ENCODE measurements around the gene PROS1.

Gene PROS1

DNA sequence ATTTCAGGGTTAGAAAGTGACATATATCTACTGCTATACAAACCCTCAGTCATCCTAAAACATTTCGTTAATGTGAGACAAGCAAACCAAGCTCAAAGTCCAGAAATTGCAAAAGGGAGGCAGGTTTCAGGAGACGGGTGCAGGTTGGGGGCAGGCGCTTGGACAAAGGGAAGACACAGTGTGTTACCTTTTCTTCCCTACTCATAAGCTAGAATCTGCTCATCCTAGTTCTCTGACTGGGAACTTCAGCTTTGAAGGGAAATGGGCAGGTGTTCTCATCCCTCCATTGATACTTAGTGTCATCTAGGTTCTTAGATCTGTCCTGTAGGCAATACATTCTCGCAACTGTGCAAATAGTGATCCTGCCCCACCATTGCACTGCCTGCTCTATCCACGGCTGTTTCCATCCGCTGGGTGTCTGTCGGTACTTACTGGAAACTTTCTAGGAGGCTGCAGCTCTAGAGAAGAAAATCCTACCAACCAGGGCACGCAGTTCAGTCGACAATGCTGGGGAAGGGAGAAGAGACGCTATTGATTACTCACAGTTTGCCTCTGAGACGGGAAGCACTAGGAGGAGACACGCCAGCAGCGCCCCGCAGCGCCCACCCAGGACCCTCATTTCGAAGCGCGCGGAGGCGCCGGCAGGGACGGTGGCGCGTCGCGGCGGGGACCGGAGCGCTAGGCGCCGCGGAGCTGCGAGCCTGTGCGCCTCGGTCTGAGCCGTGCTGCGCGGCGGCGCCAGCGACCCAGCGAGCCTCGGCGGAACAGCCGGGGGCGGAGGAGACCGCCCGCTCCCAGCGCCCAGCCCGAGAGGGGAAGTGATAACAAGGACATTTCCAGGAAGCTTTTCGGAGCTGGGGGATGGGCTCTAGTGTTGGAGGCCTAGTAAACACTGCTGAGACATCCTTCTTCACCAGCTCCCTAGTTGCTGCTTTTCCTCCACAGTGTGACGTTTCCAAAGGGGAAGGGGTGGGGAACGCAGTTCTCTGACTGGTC, at the start of gene PROS1:
Gene PROS1 (minus strand): TSS at position 766 of the 996 bp plus-strand sequence. CDS start 147 bp downstream, at position 619.
- DNase-seq = peak; percentile 70

DNA sequence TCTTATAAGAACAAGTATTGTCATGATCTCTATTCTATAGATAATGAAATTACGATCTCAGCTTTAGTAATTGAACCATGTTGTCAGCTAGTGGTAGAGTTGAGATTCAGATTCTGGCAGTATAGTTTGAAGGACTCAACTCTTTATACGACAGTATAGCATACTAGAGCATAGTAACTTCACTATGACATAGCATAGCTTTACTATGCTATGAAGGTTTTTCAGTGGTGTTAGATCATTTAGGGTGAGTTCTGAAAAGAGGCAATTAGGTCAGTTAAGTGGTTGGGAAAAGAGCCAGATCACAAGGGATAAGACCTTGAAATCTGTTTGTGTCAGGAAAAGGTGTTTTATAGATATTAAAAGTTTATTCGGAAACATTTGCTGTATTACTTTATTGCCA, 46.6 kb upstream of the PROS1 start:
- DNase-seq = no peak

DNA sequence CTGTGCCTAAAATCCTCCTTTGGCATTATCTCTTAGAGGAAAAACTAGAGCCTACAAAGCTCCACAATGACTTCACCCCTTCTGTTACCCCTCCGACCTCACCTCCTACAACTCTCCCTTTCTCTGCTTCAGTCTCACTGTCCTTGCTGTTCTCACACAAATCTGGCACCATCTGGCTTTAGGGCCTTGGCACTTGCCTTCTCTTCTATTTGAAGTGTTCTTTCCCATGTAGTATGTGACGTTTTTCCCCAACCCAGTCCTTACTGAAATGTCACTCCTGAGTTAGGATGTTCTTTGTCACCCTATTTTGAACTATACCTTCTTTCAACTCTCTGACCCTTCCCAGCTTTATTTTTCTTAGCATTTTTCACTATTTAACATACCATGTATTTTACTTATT, 46.0 kb upstream of the PROS1 start:
- DNase-seq = no peak

DNA sequence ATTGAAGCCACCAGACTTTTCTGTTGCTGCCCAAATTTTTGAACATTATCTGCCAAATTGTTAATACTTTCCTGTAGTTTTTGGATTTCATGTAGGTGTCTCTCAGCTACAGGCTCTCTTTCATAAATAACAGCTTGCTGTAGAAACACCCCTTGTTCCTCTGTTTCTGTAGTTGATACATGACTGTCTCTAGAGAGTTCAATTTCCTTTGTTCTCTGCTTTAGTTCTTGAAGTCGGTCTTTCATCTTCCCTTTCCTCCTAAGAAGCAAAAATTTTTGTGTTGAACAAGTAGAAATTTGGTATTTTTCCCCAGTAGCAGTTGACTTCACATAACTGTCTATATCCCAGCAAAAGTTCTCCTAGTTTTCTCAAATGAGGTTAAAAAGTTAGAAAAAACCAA, 41.3 kb upstream of the PROS1 start:
- DNase-seq = no peak

DNA sequence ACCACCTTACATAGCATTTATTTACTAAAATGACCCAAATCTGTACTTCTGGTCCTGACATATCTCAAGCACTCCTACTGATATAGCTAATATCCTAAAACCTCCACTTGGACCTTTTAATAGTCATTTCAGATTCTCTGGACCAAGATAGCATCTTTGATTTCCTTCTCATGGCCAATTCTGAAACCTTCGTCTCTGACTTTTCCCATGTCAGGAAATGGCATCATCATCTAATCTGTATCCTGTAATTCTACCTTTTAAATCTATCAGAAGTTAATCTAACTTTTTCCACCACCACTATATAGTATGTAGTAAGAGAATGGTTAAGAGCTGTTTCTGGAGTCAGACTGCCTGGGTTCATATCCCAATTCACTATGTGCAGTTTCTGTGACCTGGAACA, 38.5 kb upstream of the PROS1 start:
- DNase-seq = no peak

DNA sequence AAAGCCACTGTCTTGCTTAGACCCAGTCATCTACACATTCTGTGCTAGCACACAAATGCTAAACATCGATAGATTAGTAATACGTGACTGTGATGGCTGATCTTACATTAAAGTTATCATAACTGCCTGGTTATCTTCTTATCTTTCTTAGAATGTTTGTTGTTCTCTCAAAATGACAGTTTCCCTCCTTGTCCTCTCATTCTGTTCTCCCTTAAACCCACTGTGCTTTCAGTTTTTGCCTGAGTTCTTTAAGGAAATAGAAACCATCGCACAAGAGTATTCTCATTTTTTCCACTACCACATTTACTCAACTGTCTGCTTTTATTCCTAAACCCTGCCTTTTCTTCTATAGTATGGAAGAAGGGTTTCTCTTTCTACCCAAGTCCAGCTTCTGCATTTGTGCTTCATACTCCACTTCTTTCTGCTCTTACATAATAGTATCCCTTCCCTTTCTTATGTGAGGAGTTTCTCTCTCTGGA, 37.6 kb upstream of the PROS1 start:
- no peak for DNase-seq

DNA sequence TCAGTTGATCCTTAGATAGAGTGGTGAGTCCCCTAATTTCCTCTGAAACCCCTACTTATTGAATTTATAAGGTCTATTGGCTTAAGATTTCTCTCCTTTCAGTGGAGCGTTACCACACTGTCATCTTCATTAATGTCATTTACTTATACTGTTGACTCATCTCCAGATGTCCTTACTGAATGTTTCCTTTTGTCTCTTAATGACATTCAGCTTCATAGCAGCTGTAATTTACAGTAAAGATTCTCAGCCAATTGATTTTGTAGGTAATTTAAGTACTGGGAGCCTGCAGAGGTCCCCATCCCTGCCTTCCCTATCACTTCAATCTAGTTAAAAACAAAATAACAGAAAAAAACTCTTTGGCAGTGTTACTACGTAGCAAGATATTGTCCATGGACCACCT, 35.9 kb upstream of the PROS1 start:
- no peak for DNase-seq

DNA sequence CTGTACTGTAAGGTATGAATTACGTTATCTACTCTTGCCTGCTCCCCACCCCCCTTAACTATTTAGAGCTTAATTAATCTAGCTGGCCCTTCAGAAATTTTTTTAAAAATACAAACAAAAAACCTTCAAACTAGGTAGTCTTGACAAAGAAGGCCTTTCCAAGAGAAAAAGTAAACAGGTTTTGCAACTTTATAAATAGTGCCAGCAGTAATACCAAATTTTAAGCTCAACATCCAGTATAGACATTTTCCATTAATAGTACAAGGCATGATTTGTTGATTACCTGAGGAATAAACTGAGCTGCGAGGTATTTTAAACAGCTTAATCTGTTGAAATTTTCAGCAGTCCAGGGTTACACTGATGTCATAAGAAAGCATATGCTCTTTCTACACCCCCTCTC, 34.6 kb upstream of the PROS1 start:
- no peak for DNase-seq

DNA sequence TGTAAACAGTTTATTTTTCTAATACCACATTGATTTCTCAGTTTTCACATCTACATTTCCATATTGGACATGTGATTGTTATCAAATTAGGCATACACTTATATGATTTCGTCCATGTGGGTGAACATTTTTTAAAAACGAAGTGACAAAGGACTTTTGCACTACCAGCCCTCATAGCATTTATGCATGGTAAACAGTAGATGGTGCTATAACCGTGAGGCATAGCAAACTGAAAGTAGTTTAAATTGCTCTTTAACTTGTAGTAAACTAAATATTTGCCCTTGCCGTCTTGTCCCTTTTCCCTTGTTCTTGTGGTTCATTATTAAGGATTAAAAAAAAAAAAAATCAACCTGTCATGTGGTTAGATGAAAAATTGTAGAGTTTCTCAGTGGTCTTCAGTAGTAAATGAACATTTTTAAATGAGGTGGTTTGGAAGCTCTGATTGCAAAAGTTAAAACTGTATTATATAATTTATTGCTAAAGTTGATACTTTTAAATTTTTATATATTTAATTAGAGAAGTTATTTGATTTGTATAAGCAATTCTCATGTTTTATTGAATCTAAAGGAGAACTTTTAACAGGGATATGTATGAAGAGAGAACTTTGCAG, 30.7 kb upstream of the PROS1 start:
- peak; percentile 70 for DNase-seq

DNA sequence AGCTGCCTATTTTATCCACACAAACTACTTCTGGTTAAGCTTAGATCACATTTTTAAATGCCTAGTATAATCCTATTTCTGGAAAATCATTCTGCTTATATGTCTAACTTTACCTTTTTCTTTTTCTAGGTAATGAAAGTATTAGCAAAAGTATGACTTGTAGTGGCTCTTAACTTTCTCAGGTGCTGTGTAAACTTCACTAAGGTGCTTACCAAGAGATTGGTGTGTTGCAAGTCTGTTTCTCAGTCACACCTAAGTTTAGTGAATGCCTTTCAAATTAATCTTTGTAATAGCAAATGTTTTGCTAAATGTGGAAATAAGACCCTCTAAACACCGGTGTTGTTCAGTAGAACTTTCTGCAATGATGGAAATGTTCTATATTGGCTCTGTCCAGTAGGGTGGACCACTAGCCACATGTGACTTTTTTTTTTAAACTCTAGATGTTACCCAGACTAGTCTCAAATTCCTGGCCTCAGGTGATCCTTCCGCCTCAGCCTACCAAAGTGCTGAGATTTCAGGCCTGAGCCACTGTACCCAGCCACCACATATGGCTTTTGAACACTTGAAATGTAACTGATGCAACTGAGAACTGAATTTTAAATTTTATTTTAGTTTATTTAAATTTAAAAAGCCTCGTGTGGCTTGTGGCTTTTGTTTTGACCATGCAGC, 28.3 kb upstream of the PROS1 start:
- DNase-seq = no peak

DNA sequence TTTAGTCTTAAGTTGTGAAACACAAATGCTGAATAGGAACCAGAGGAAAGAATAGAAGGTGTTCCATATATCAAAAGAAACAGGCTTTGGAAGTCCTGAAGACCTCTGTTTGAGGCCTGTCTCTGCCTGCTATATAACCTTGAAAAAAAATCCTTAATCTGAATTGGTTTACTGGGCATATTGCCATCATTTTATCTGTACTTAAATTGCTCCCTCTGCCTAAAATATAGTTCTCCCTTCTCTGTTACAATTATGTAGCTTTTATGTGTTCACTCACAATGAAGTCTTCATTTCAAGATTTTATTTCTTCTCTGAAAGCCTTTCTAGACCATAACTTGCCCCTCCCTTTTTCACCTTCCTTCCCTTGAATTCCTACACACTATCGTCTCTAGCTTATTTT, 27.5 kb upstream of the PROS1 start:
- DNase-seq = no peak

DNA sequence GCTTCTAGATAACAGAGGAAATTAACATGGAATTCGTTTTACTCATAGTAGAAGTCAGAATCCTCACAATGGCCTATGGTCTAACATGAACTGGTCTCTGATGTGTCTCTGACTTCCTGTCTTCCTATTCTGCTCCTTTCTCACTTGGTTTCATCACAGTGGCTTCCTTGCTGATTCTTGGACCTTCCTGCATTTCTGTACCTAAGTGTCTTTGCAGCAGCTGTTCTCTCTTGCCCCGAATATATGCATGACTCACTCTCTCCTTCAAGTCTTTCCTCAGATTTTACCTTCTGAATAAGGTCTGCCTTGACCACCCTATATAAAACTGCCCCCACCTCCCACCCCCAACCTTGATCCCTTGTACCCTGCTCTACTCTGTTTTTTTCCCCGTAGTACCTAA, 20.4 kb upstream of the PROS1 start:
- DNase-seq = no peak

DNA sequence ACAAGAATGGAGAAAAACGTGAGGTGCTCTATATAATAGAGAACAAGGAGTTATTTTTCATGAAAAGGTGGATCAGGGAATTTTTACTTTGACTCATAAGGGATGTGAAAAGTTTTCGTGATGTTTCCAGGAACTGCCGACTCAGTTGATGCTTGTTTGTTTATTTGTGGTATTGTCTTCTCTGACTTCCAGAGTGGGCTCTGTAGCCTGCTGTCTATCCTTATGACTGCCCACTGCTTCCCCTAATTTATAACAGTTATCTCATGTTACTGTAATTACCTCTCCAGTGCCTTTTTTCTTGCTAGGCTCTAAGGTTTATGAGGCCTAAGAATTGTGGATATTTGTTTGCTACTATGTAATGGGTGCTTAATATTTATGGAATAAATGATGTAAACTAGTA, 18.5 kb upstream of the PROS1 start:
- DNase-seq = no peak

DNA sequence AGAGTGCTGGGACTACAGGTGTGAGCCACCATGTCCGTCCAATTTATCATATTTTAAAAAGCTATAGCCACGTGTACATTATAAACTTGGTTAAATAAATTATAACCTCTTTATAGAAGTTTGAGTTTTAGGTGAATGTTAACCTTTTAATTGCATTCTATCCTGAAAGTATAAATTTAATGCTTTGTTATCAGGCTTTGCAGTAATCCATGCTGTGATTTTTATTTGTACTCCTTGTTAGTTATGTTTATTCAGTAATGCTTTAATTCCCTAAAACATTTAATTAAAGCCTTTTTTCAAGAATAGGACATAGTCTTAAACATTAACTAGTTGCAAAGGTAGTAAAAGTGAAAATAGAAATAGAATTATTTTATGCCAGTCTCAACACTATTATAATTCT, 17.9 kb upstream of the PROS1 start:
- no peak for DNase-seq

DNA sequence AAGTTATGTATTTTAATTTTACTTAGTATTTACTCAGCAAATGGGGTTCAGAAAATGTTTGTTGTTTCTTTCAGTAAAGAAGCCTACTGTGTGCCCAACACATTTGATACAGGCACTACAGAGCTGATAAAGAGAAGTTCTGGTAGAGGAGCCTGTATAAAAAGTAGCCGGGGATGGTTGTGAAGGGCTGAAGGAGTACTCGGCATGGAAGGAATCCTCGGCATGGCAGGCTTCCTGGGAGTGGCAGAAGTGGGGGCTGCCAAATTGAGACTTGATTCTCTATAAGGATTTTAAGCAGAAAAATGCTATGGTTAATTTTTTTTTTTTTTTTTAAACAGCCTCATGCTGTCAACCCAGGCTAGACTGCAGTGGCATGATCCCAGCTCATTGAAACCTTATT, 15.5 kb upstream of the PROS1 start:
- DNase-seq = no peak

DNA sequence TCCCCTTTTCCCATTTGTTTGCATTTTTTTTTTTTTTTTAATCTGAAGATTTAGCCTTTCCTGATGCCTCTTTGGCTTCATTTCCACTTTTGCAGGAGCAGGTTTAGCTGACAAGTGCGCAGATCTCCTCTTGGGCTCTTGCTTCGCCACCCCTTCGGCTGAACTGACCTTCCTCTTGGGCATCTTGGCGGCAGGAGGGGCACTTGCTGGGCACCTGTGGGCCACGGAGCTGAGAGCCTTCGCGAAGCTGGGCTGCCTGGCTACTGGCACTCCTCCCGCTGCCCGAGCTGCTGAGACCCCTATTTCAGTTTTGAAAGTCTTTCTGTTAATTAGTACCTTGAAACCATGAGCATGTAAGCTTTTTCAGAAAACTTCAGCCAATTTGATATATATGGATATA, 15.1 kb upstream of the PROS1 start:
- DNase-seq = no peak

DNA sequence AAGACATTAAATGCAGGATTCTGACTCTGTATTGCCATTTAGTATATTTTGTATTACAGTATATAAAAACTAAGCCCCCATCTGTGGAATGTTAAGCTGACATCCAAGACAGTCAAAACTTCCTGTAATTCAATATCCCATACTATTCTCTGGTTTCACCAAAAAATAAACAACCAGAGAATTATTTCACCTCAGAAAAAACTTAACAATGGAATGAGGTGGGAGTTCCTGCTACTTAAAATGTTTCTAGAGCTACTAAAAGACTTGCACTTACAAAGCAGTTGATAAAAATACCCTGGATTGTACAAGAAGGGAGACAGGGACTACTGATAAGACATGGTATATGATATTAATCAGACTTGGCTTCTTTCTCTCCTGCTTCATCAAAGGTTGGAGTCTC, 14.6 kb upstream of the PROS1 start:
- DNase-seq = no peak

DNA sequence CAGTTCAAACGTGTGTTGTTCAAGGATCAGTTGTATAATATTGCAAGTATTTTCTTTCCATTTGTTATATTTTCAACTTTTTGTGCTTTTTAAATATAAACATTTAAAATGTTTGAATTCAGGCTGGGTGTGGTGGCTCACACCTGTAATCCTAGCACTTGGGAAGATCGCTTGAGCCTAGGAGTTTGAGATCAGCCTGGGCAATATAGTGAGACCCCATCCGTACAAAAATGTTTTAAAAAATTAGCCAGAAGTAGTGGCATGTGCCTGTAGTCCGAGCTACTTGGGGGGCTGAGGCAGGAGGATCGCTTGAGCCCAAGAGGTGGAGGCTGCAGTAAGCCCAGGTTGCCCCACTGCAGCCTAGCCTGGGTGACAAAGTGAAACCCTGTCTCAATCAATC, 10.9 kb upstream of the PROS1 start:
- DNase-seq = no peak

DNA sequence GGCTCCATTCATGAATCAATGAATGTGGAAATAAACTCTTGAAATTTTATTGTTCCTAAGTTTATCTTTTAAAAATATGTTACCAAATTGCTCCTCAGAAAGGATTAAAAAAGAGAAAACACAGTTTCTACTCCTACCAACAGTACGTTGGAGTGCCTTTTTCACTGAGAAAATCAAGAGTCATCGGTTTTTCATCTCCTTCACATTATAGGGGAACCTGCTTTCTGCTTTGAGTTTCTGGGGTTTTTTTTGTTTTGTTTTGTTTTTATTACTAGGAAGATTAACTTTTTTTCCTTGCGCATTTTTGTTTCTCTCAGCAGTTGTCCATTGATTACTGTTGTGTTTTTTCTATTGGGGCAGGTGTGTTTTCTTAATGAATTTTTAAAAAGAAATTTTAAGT, 9.7 kb upstream of the PROS1 start:
- DNase-seq = no peak

DNA sequence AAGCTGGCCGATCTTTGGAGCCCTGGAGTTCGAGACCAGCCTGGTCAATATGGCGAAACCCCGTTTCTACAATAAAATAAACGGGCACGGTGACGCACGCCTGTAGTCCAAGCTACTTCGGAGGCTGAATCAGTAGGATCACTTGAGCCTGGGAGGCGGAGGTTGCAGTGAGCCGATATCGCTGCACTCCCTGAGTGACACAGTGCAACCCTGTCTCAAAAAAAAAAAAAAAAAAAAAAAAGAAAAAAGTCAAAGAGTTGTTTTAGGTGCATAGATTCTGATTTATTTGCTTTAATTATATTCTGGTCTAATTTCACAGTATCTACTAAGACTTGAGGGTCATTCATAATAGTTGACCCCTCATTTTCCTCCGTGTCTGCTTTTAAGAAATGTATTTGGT, 8.0 kb upstream of the PROS1 start:
- DNase-seq = no peak

DNA sequence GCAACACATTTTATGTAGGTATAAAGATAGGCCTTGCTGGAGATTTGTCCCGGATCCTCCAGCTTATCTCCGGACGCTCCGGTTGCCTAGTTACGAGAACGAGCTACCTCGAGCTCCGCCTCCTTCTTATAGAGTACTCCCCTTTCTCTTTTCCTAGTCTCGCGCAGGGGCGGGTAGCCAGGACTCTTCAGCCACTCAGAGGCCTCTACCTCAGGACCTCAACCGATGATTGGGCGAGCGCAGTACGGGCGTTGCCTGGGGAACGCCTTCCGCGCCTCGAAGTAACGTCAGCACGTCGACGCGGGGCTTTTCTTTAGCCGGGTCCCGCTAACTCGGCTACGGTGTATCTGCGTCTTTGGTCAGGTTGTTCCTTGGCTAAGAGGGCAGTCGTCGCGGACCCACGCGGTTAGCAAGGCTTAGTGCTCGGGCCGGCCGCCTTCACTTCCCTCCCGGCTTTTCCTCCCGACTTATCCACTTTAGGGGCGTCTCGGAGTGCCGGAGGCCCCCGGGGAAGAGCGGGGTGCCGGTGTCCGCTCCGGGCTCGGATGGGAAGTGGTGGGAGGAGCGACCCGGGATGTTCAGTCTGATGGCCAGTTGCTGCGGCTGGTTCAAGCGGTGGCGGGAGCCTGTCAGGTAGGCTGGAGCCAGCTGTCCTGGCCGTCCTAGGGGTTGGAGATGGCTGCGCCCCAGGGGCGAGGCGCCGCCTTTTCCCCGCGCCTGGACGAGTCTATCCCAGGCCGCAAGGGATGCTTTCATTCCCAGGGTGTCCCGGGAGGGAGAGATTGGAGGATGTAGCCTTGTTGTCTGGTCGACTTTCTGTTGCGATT, 6.4 kb upstream of the PROS1 start, which contains the start of gene ARL13B:
Gene ARL13B (plus strand): TSS at position 306 of the 827 bp plus-strand sequence. CDS start 269 bp downstream, at position 575.
- peak; percentile 99 for DNase-seq

DNA sequence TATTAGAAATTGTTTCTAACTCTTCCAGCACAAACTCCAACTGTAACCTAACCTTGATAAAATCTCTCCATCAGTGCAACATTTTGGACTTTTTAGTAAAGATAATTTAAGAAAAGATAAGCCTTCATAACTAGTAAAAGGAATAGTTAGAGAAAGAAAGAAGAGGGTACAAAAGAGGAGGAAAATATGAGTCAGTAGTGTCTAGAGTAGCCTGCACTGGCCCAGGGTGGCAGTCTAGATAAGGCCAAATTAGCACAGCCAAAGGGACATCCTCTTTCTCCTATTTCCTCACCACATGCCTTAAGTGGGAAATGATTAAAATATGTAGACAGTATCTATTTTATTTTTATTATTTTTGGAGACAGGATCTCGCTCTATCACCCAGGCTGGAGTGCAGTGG, 3.7 kb downstream of the PROS1 start:
- no peak for DNase-seq

DNA sequence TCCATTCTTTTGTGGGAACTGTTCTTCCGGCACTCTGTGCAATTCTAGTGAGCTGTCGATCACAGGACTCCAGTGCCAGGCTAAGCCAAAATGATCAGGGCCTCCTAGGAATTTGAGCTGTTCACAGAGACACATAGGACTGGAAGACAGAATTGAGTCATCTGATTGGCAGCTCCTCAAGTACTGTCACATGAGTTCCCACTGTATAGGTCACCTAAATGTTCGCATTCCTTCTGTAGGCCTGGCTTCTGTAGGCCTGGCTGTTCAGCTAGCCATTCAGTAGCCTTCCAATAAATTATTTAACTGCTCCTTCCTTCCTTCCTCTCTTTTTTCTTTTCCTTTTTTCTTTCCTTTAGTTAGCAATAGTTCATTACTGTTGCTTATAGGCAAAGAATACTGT, 4.3 kb downstream of the PROS1 start:
- DNase-seq = no peak

All from DMS53 (cell line).